ES-I3 (cell line): ENCODE measurements around the gene POLL.
A peak's percentile ranks its signal among the peaks of the same experiment; 100 is the strongest.
"Not testable (repeated sequence)": the region's sequence is repeated elsewhere in the genome, so short reads cannot be mapped to it uniquely, and the experiment has no call there.

Experiments
- H3K36me3 ChIP-seq: 2 replicates; pipeline ENCODE4 v1.6.1; 2013; ENCODE audit warnings: mild to moderate bottlenecking, low read length, control low read depth, moderate library complexity; ENCODE audit not compliant: insufficient read depth
- H3K4me1 ChIP-seq: 2 replicates; pipeline ENCODE4 v1.6.1; 2013; ENCODE audit warnings: mild to moderate bottlenecking, control low read depth, low read length; ENCODE audit not compliant: insufficient read depth
- H3K9ac ChIP-seq: 2 replicates; pipeline ENCODE4 v1.6.1; 2013; ENCODE audit warnings: low read depth, mild to moderate bottlenecking, low read length, moderate library complexity
- H3K9me3 ChIP-seq: 2 replicates; pipeline ENCODE4 v1.6.1; 2013; ENCODE audit warnings: mild to moderate bottlenecking, low read length, moderate library complexity; ENCODE audit not compliant: control insufficient read depth, insufficient read depth

POLL gene

GRCh38 chr10:101595591-101596433, 7.8 kb upstream of the POLL start:
- H3K9ac ChIP-seq = no peak overlapping the region
- no peaks in the 10 kb centered on the region; the same call in none of the 2 replicates for H3K36me3 ChIP-seq
- no peaks in the 10 kb centered on the region for H3K4me1 ChIP-seq
- no peaks in the 10 kb centered on the region for H3K9me3 ChIP-seq

- not testable (repeated sequence) for H3K4me1 ChIP-seq, H3K36me3 ChIP-seq, H3K9me3 ChIP-seq, H3K9ac ChIP-seq
These were observed 5.3 kb upstream of the POLL start for GRCh38 chr10:101593331-101593730.

DNA sequence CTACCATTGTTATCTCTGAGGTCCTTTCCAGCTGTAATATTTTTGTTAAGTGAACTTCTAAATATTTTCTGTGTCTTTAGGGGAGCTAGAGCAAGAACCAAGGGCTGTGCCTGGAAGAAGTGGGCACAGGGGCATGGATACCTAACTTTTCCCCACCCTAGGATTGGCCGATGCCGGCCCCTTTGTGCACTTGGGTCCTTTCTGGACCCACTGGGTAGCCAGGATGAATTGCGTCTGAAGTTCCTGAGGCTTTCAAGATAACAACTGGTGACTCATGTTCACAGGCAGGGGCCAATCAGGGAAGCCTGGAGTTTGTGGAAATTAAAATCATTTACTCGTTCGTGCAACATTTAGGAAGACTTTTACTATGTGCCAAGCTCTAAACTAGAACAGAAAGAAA, 822 bp upstream of the POLL start:
- Histone ChIP-seq H3K36me3 (peaks cover 1% of the 10 kb centered on the region; the same call in 1 of the 2 replicates), H3K9ac (peak overlapping the region; percentile 99; the same call in 1 of the 2 replicates), H3K9me3 (no peaks in the 10 kb centered on the region)

GRCh38 chr10:101585841-101586240, 2.2 kb downstream of the POLL start:
- H3K4me1 ChIP-seq = peaks cover 12% of the 10 kb centered on the region
- no peaks in the 10 kb centered on the region for H3K9me3 ChIP-seq
- no peak overlapping the region for H3K9ac ChIP-seq
- H3K36me3 ChIP-seq = peaks cover 8% of the 10 kb centered on the region; the same call in 1 of the 2 replicates

More for the DNA sequence above, 822 bp upstream of the POLL start:
- peaks cover 5% of the 10 kb centered on the region; the same call in 1 of the 2 replicates for H3K4me1 ChIP-seq

- no peaks in the 10 kb centered on the region for H3K9me3 ChIP-seq
- H3K36me3 ChIP-seq = peaks cover 8% of the 10 kb centered on the region
- H3K9ac ChIP-seq = no peak overlapping the region
- H3K4me1 ChIP-seq = peaks cover 10% of the 10 kb centered on the region; the same call in 1 of the 2 replicates
These were observed 7.3 kb downstream of the POLL start for GRCh38 chr10:101580486-101581399.

DNA sequence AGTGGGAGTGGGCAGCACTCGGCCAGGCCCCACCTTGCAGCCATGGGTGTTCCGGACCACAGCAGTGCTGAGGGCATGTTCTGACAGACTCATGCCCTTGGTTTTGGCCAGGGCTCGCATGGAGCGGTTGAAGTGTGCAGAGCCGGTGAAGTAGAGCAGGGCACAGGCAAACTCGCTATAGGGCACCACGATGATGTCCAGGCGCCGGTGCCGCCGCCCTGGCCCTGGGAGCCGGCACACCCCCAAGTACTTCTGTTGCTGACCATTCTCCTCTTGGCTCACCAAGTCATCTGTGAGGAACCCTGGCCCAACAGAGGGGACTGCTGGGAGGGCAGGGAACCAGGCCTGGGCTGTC, 8.6 kb downstream of the POLL start:
- Histone ChIP-seq H3K9ac (no peak overlapping the region), H3K4me1 (peaks cover 11% of the 10 kb centered on the region; the same call in 1 of the 2 replicates), H3K36me3 (peaks cover 8% of the 10 kb centered on the region), H3K9me3 (no peaks in the 10 kb centered on the region)

DNA sequence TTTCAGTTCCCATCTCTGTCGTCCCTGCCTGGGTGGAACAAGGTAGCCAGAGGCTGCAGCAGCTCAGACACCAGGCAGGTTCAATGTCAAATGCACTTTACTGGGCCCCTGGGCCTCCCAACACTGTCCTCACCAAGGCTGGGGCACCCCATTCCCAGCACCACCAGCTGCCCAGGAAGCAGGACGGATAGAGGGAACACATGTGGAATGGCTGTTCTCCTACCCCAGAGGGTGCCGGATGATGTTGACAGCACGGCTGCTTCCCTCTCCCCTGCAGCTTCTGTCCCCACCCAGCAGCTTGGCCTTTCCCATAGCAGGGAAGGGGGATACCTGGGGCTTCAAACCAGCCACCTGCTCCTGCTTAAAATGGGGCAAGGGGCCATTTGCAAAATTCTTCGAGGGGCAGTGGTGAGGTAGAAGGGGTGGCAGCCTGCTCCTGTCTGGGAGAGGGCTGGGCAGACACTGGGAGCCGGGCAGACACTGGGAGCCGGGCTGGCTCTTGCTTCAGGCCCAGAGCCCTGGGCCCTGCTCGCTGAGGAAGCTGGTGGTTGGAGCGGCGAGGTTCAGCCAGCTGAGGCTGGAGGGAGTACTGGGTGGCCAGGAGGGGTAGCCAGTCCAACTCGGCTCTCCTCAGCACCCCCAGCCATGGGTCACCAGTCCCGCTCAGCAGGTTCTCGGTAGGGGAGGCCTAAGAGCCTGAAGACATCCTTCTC, 9.1 kb downstream of the POLL start:
- H3K4me1 ChIP-seq = peaks cover 14% of the 10 kb centered on the region; the same call in 1 of the 2 replicates
- peaks cover 8% of the 10 kb centered on the region for H3K36me3 ChIP-seq
- no peak overlapping the region for H3K9ac ChIP-seq
- no peaks in the 10 kb centered on the region for H3K9me3 ChIP-seq

DNA sequence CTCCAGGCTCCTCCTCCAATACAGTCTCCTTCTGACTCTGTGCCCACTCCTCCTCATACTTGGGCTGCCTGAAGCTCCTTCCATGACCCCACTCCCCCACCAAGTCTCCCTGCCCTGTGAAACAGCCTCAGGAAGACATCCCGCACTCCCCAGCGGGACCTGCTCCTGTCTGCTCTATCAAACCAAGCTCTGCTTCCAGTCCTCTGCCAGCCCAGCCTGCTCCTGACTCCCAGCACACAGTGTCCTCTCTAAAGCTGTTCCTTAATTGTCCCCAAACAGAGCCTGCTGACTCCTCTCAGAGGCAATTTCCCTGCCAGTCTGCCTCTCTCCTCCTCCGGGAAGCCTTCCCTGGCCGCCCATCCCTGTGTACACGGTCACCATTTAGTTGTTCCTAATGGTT, 9.9 kb downstream of the POLL start:
- H3K9ac ChIP-seq = no peak overlapping the region
- no peaks in the 10 kb centered on the region for H3K9me3 ChIP-seq
- H3K36me3 ChIP-seq = peaks cover under 1% of the 10 kb centered on the region
- peaks cover 14% of the 10 kb centered on the region; the same call in 1 of the 2 replicates for H3K4me1 ChIP-seq

DNA sequence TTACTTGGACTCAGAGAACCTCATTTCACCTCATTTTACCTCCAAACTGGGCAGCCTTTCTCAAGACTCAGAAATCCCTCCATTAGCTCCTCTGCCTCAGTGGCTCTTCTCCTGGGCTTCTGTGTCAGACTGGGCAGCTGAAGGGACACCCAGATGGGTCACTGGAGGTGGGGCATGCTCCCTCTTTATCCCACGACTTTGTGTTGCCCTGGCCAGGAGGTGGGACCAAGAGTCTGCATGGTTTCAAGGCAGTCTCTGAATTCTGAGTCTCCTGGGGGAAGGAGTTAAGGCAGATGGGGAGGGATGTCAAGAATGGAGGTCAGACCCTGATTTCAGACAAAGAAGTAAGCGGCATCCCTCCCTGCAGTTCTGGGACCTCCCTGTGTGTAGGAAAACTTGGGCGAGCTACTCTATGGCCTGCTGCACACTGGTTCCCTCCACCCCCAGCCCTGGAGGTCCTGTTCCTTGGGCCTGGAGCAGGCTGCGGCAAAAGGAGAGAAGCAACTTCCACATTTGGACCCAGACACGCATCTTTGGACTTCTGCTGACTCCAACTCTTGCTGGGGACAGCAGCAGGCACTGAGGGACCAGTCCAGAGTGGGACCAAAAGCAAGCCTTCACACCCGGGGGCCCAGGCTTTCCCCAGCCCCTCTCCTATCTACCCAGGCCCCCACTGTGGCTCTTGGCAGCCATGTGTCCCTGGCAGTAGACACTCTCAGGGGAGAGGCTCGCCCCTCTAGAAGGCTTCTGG, 10.8 kb downstream of the POLL start:
- H3K9ac ChIP-seq = no peak overlapping the region
- H3K36me3 ChIP-seq = no peaks in the 10 kb centered on the region; the same call in none of the 2 replicates
- no peaks in the 10 kb centered on the region for H3K9me3 ChIP-seq
- peaks cover 14% of the 10 kb centered on the region; the same call in 1 of the 2 replicates for H3K4me1 ChIP-seq

DNA sequence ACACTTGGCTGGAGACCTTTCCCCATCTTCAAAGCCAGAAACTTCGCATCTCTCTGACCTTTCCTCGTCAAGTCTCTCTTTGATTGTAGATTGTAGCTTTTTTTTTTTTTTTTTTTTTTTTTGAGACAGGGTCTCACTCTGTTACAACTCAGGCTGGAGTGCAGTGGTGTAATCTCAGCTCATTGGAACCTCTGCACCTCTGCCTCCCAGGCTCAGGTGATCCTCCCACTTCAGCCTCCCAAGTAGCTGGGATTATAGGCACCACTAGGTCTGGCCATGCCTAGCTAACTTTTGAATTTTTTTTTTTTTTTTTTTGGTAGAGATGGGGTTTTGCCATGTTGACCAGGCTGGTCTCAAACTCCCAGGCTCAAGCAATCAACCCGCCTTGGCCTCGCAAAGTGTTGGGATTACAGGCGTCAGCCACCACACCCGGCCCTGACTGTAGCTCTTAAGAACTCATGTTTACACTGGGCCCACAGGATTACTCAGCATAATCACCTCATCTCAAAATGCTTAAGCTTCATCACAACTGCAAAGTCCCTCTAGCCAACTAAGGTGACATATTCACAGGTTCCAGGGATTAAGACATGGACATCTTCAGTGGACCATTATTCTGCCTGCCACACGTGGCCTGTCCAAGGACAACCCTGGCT, 11.7 kb downstream of the POLL start:
- H3K36me3 ChIP-seq = no peaks in the 10 kb centered on the region; the same call in none of the 2 replicates
- no peaks in the 10 kb centered on the region for H3K9me3 ChIP-seq
- H3K9ac ChIP-seq = no peak overlapping the region
- peaks cover 12% of the 10 kb centered on the region; the same call in 1 of the 2 replicates for H3K4me1 ChIP-seq

DNA sequence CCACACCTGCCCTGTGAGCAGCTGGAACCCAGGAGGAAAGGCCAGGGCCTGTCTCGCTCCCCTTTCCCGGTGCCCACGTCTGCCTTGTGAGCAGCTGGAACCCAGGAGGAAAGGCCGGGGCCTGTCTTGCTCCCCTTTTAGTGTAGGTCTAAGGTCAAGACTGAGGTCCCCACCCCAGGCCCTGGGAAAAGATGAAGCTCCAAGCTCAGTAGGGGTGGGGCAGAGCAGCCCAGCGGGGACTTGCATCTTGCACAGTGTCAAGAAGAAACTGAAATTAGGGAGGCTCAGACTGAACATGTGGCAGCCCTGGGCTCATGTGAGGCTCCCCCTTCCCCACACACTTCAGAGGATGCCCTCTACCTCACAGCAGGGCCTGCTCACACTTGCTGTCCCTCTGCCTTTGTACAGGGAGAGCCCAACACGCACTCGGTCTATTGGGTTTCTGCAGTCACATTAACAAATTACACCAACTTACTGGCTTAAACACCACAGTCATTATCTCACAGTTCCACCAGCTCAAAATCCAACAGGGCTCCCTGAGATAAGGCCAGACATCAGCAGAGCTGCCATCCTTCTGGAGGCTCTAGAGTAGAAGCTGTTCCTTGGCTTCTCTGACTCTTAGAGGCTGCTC, 12.4 kb downstream of the POLL start:
- Histone ChIP-seq H3K9me3 (no peaks in the 10 kb centered on the region), H3K4me1 (peaks cover 5% of the 10 kb centered on the region; the same call in 1 of the 2 replicates), H3K9ac (no peak overlapping the region), H3K36me3 (no peaks in the 10 kb centered on the region; the same call in none of the 2 replicates)

DNA sequence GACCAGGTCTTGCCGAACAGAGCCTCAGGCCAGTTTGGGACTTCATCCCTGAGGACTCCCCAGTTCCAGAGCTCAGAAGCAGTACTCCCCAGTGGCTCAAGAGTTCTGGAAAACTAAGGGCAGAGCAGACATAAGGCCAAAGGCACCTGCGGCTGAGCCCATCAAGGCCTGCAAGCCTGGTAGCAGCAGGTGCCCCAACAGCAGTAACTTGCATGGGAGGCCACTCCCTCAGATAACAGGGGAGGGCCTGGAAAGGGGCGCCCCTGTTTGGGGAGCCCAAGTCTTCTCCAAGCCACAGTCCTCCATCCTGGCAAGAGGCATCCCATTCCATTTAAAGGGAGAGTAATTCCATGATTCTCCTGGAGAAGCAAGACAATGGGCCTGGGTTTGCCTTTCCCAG, 13.0 kb downstream of the POLL start:
- H3K9ac ChIP-seq = no peak overlapping the region
- no peaks in the 10 kb centered on the region for H3K9me3 ChIP-seq
- 0 out of 2 replicates have a peak, but pooled peaks cover 4% of the 10 kb centered on the region for H3K4me1 ChIP-seq
- no peaks in the 10 kb centered on the region; the same call in none of the 2 replicates for H3K36me3 ChIP-seq
